IMR-90 (cell line): Measurements from ENCODE around the gene ADCY2. TPM values are rescaled to one million over a fixed set of nuclear protein-coding genes. Genes with fewer than 3 reads are reported as not detected.

Source experiments
- ATAC-seq: fragments of 200-7000 bp; cut with Tn5 transposase; 2 replicates; pipeline ENCODE4 v1.9.1; 2020; ENCODE audit warnings: low read depth, mild to moderate bottlenecking, moderate library complexity
- BruUV-seq: library from RNA; stranded (reverse); fragments of 400-500 nt; replicated peaks from 2 replicates; lab custom pipeline; 2021; lab: Mats Ljungman, UMichigan
- CTCF ChIA-PET: fragments of 300-600 bp; formaldehyde crosslinking; extraction: SDS; loops from one replicate; lab custom pipeline; 2021; ENCODE audit warnings: antibody characterized with exemption; lab: Yijun Ruan, JAX
- POLR2A ChIA-PET: fragments of 300-600 bp; sonication (Branson Sonifier 250); formaldehyde crosslinking; loops from one replicate; lab custom pipeline; 2022; ENCODE audit warnings: antibody characterized with exemption; ENCODE audit not compliant: unreplicated experiment; lab: Charles Lee
- DNase-seq: peaks from one replicate; pipeline ENCODE4 v3.0.0; 2013
- H2AFZ ChIP-seq: replicated peaks from 2 replicates; pipeline ENCODE3; 2013; ENCODE audit warnings: low read length, mild to moderate bottlenecking; ENCODE audit not compliant: poor library complexity
- H2AK5ac ChIP-seq: 2 replicates; pipeline ENCODE4 v1.6.1; 2013; ENCODE audit warnings: low read depth, low read length, inconsistent platforms
- H2AK9ac ChIP-seq: replicated peaks from 2 replicates; pipeline ENCODE3; 2013; ENCODE audit warnings: mild to moderate bottlenecking, low read depth, low read length, moderate library complexity; ENCODE audit not compliant: poor library complexity
- H2BK120ac ChIP-seq: 2 replicates; pipeline ENCODE4 v1.6.1; 2013; ENCODE audit warnings: low read depth, low read length, inconsistent platforms
- H2BK15ac ChIP-seq: 3 replicates; pipeline ENCODE4 v1.6.1; 2013; ENCODE audit warnings: low read depth, low read length, inconsistent platforms
- H2BK20ac ChIP-seq: 2 replicates; pipeline ENCODE4 v1.6.1; 2013; ENCODE audit warnings: low read depth, mild to moderate bottlenecking, inconsistent platforms, low read length, moderate library complexity
- H2BK5ac ChIP-seq: 2 replicates; pipeline ENCODE4 v1.6.1; 2013; ENCODE audit warnings: mild to moderate bottlenecking, low read depth, low read length, inconsistent platforms; ENCODE audit not compliant: poor library complexity, severe bottlenecking
- H3K14ac ChIP-seq: replicated peaks from 2 replicates; pipeline ENCODE4 v1.6.1; 2013; ENCODE audit warnings: low read depth, low read length, inconsistent platforms
- H3K18ac ChIP-seq: 2 replicates; pipeline ENCODE4 v1.6.1; 2013; ENCODE audit warnings: low read depth, low read length, control low read depth
- H3K23ac ChIP-seq: 2 replicates; pipeline ENCODE4 v1.6.1; 2013; ENCODE audit warnings: low read depth, low read length, inconsistent platforms
- H3K27ac ChIP-seq: 2 replicates; pipeline ENCODE4 v1.5.1; 2013; ENCODE audit warnings: mild to moderate bottlenecking, control low read depth, low read length; ENCODE audit not compliant: insufficient read depth
- H3K27me3 ChIP-seq: 2 replicates; pipeline ENCODE4 v1.6.1; 2013; ENCODE audit warnings: low read length; ENCODE audit not compliant: control insufficient read depth, insufficient read depth
- H3K36me3 ChIP-seq: 2 replicates; pipeline ENCODE4 v1.6.1; 2013; ENCODE audit warnings: low read length, mixed read lengths; ENCODE audit not compliant: control insufficient read depth, insufficient read depth
- H3K4ac ChIP-seq: 2 replicates; pipeline ENCODE4 v1.6.1; 2013; ENCODE audit warnings: low read depth, low read length, inconsistent platforms
- H3K4me1 ChIP-seq: 2 replicates; pipeline ENCODE4 v1.6.1; 2013; ENCODE audit warnings: low read length, mixed read lengths; ENCODE audit not compliant: control insufficient read depth, insufficient read depth
- H3K4me2 ChIP-seq: 2 replicates; pipeline ENCODE4 v1.6.1; 2013; ENCODE audit warnings: low read depth, mild to moderate bottlenecking, control low read depth, low read length, moderate library complexity
- H3K4me3 ChIP-seq: 2 replicates; pipeline ENCODE4 v1.5.1; 2013; ENCODE audit warnings: low read depth, mild to moderate bottlenecking, control low read depth, low read length, moderate library complexity; ENCODE audit not compliant: insufficient read depth
- H3K56ac ChIP-seq: 2 replicates; pipeline ENCODE4 v1.6.1; 2013; ENCODE audit warnings: low read length, inconsistent platforms; ENCODE audit not compliant: insufficient read depth; ENCODE audit errors: extremely low read depth
- H3K79me1 ChIP-seq, 2 experiments: 2 replicates each; pipeline ENCODE4 v1.6.1; 2013; ENCODE audit warnings: low read length in 2 of 2, inconsistent platforms in 1 of 2, low read depth in 1 of 2
- H3K9ac ChIP-seq: 2 replicates; pipeline ENCODE4 v1.6.1; 2013; ENCODE audit warnings: low read depth, low read length, control low read depth
- H3K9me1 ChIP-seq: 2 replicates; pipeline ENCODE4 v1.6.1; 2013; ENCODE audit warnings: low read length, inconsistent platforms; ENCODE audit not compliant: insufficient read depth
- H3K9me3 ChIP-seq: 2 replicates; pipeline ENCODE4 v1.6.1; 2013; ENCODE audit warnings: low read length; ENCODE audit not compliant: control insufficient read depth, insufficient read depth
- H4K20me1 ChIP-seq: 2 replicates; pipeline ENCODE4 v1.6.1; 2013; ENCODE audit warnings: low read length, inconsistent platforms; ENCODE audit not compliant: insufficient read depth
- H4K5ac ChIP-seq: 2 replicates; pipeline ENCODE4 v1.6.1; 2013; ENCODE audit warnings: mild to moderate bottlenecking, low read depth, low read length, control low read depth
- H4K8ac ChIP-seq, 2 experiments: 2 replicates each; pipeline ENCODE4 v1.6.1; 2013; ENCODE audit warnings: low read depth in 2 of 2, low read length in 2 of 2, control low read depth in 1 of 2, inconsistent platforms in 1 of 2
- H4K91ac ChIP-seq: 2 replicates; pipeline ENCODE4 v1.6.1; 2013; ENCODE audit warnings: low read depth, low read length, inconsistent platforms; ENCODE audit not compliant: insufficient read depth
- CEBPB ChIP-seq: IDR thresholded peaks from 2 replicates; pipeline ENCODE4 v1.6.1; 2012; ENCODE audit warnings: low read depth, low read length, improper control_type of control experiment
- CHD1 ChIP-seq: IDR thresholded peaks from 2 replicates; pipeline ENCODE4 v1.6.1; 2012; ENCODE audit warnings: low read depth, low read length, improper control_type of control experiment
- MXI1 ChIP-seq: IDR thresholded peaks from 2 replicates; pipeline ENCODE4 v1.6.1; 2012; ENCODE audit warnings: low read depth, mild to moderate bottlenecking, low read length, moderate library complexity, borderline replicate concordance
- POLR2A ChIP-seq: IDR thresholded peaks from 2 replicates; pipeline ENCODE4 v1.6.1; 2012; ENCODE audit warnings: mild to moderate bottlenecking, low read depth, low read length
- RAD21 ChIP-seq: IDR thresholded peaks from 2 replicates; pipeline ENCODE4 v1.6.1; 2012; ENCODE audit warnings: low read length, improper control_type of control experiment
- SMC3 ChIP-seq: fragments of 150-350 bp; IDR thresholded peaks from 2 replicates; pipeline ENCODE4 v1.6.1; 2016; ENCODE audit warnings: low read depth, mild to moderate bottlenecking, antibody characterized with exemption, low read length, moderate library complexity
- WGBS, 2 experiments: methylation state at CpG; one replicate each; pipeline versions ENCODE4 v1.1.5 to v1.1.7; 2013; ENCODE audit warnings: missing lambda C conversion rate in 2 of 2; ENCODE audit not compliant: insufficient read length in 1 of 2; ENCODE audit errors: extremely low coverage in 2 of 2; 5-methylcytosine and 5-hydroxymethylcytosine counted together
- dilution Hi-C: fragments of 300-500 bp; cut with HindIII; formaldehyde crosslinking; loops from one replicate; pipeline ENCODE4 v1.14.3; 2018; ENCODE audit warnings: low sequenced_read_pairs; ENCODE audit not compliant: unreplicated experiment
- in situ Hi-C: fragments of 300-500 bp; cut with MboI; formaldehyde crosslinking; loops from 3 replicates; pipeline ENCODE4 v1.14.3; 2019; ENCODE audit warnings: low sequenced_read_pairs, inconsistent platforms, mixed read lengths
- intact Hi-C: fragments of 100-400 bp; cut with micrococcal nuclease; formaldehyde crosslinking; loops from 2 replicates; pipeline ENCODE4 v1.10.0; 2022
- polyA plus RNA-seq, 3 experiments: library from polyadenylated mRNA; depleted of rRNA; stranded (reverse); fragments of >200 nt; gene quantifications; 2 replicates each; pipeline ENCODE4 v1.2.3, GENCODE V29; 2012; ENCODE audit warnings: low replicate concordance in 1 of 3
- total RNA-seq: library from RNA; depleted of rRNA; stranded (reverse); fragments of >200 nt; gene quantifications from 2 replicates; pipeline ENCODE4 v1.2.3, GENCODE V29; 2012

Gene ADCY2
- total and polyA plus RNA-seq, 2 of the 4 experiments (the other 2 are of a cell fraction): not detected

- Histone ChIP-seq H2AFZ (no peak overlapping the region), H3K4ac (no peak overlapping the region), H3K27me3 (no peaks in the 10 kb centered on the region; the same call in 1 of the 2 replicates), H3K4me3 (no peak overlapping the region), H3K14ac (no peak overlapping the region), H2BK5ac (no peak overlapping the region), H2AK9ac (no peak overlapping the region), H3K18ac (no peak overlapping the region), H4K91ac (no peak overlapping the region), H4K8ac (no peak overlapping the region), H3K79me1 (no peaks in the 10 kb centered on the region), H3K27ac (no peak overlapping the region), H3K56ac (no peak overlapping the region), H2BK20ac (no peak overlapping the region), H3K9me1 (no peaks in the 10 kb centered on the region), H2BK15ac (no peak overlapping the region), H3K9ac (no peak overlapping the region), H3K23ac (no peak overlapping the region), H3K36me3 (no peaks in the 10 kb centered on the region), H2BK120ac (no peak overlapping the region), H4K20me1 (no peaks in the 10 kb centered on the region), H2AK5ac (no peak overlapping the region), H3K9me3 (peaks cover 9% of the 10 kb centered on the region; the same call in 1 of the 2 replicates), H3K4me2 (no peak overlapping the region), H4K5ac (no peak overlapping the region), H3K4me1 (no peaks in the 10 kb centered on the region)
- DNase-seq (no peak), ATAC-seq (no peak)
- CTCF ChIA-PET: no interaction called here
- in situ Hi-C loops: no loop called here
- intact Hi-C loops: no loop called here
- BruUV-seq: no TSS peak
- WGBS, 2 experiments: no CpG with 5 or more reads among the region's 27 CpGs
- POLR2A ChIA-PET: no interaction called here
- dilution Hi-C loops: no loop called here
- no peak for TF ChIP-seq MXI1
- no peak for TF ChIP-seq CEBPB
- no peak for TF ChIP-seq RAD21
- no peak for TF ChIP-seq CHD1
- no peak for TF ChIP-seq SMC3
- TF ChIP-seq POLR2A: no peak
These were observed 946 bp downstream of the ADCY2 start for GRCh38 chr5:7396713-7397454.
